GM19023 (cell line): ENCODE measurements around the gene GRSF1.
"Not testable (repeated sequence)": the region's sequence is repeated elsewhere in the genome, so short reads cannot be mapped to it uniquely, and the experiment has no call there.

Source experiments
- ATAC-seq: cut with Tn5 transposase; IDR thresholded peaks from one replicate; pipeline ENCODE4 v1.9.1; 2021; ENCODE audit warnings: mild to moderate bottlenecking, moderate library complexity; ENCODE audit not compliant: unreplicated experiment

The GRSF1 gene

DNA sequence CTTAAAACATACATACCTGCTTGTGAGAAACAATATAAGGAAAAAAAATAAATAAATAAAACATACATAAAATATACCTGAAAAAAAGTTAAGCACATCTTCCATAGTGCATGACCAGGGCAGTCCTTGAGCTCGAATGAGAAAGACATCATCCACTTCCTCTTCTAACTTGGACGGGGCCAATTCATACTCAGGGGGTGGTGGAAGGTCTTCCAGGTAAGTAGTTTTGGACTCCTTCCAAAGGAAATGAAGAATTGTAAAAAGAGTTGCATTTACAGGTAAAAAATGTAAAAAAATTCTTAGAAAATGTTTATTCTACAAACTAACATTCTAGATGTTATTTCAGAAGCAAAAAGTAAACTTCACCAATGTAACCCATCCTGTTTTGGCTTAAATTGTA is 3.6 kb downstream of the GRSF1 start:
- ATAC-seq: no peak

DNA sequence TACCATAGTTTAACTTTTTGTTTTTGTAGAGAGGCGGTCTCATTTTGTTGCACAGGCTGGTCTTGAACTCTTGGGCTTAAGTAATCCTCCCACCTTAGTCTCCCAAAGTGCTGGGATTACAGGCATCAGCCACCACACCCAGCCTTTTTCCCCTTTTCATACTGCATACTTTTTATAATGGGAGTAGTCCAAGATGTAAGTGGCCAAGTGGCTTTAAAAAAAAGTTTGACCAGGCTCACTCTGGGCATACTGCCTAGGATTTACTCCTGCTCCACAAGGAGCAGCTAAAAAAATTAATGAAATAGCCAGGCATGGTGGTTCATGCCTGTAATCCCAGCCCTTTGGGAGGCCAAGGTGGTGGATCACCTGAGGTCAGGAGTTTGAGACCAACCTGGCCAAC is 6.0 kb downstream of the GRSF1 start:
- no peak for ATAC-seq

GRCh38 chr4:70831293-70831692 is 8.4 kb downstream of the GRSF1 start:
- ATAC-seq: no peak

- no peak for ATAC-seq
Observed at GRCh38 chr4:70830054-70830453, 9.6 kb downstream of the GRSF1 start.

DNA sequence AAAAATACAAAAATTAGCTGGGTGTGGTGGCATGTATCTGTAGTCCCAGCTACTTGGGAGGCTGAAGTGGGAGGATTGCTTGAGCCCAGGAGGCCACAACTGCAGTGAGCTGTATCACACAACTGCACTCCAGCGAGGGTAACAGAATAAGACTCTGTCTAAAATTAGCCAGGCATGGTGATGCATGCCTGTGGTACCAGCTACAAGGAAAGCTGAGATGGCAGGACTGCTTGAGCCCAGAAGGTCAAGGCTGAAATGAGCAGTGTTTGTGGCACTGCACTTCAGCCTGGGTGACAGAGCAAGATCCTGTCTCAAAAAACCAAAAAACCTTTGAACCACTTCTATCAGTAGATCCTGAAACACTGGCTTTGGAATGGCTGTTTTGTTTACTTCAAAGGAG is 10.2 kb downstream of the GRSF1 start:
- ATAC-seq: no peak

- ATAC-seq: no peak
Observed at GRCh38 chr4:70829015-70829414, 10.7 kb downstream of the GRSF1 start.

DNA sequence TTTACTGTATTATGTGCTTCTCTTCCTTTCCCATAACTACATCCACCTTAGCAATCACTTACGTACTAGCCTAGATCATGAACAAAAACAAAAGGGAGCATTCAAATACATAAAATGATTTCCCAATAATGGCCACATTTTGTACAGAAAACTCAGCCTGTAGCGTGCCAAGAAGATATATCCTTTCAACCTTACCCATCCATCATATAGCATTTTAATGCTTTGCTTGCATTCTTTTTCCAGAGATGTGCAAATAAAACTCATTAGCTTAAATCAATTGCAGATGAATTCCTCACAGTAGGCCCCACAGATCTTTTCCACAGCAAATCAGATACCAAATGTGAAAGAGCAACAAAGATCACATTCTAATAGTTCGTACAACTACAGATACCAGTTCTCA is 20.8 kb downstream of the GRSF1 start:
- no peak for ATAC-seq

- peak; percentile 59 for ATAC-seq
Observed at GRCh38 chr4:70818173-70818855, 21.4 kb downstream of the GRSF1 start.

- ATAC-seq: no peak
Observed at GRCh38 chr4:70816894-70817293, 22.8 kb downstream of the GRSF1 start.

DNA sequence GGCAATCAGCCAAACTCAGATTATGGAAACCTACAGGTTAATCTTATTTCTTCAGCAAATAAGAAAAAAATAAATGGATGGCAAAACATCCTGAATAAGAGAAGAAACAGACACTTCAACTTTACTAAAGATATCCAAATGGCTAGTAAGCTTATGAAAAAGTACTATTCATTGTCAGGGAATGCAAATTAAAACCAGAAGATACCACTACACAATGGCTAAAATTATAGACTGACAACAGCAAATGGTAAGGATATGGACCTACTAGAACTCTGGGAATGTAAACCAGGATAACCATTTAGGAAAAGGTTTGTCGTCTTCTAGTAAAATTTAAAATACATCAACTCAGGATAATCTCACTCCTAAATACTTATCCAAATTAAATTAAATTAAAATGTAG is 24.3 kb downstream of the GRSF1 start:
- no peak for ATAC-seq

DNA sequence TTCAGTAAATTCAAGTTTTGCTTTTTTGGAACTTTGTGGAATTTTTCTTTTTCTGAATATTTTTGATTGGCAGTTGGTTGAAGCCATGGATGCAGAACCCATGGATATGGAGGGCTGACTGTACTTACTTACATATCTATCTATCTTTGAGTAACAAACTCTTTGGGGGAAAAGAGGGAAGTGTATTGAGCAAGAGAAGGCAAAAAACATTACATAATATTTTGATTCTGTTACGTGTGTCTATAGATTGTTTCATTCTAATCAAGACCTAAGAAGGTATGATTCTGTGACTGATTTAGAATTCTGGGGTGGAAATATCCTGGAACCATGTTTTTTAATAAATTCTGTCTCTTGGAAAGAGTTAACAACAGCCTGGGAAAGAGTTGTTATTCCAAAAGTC is 31.5 kb downstream of the GRSF1 start:
- no peak for ATAC-seq

GRCh38 chr4:70802928-70803580 is 36.6 kb downstream of the GRSF1 start:
- ATAC-seq: no peak

DNA sequence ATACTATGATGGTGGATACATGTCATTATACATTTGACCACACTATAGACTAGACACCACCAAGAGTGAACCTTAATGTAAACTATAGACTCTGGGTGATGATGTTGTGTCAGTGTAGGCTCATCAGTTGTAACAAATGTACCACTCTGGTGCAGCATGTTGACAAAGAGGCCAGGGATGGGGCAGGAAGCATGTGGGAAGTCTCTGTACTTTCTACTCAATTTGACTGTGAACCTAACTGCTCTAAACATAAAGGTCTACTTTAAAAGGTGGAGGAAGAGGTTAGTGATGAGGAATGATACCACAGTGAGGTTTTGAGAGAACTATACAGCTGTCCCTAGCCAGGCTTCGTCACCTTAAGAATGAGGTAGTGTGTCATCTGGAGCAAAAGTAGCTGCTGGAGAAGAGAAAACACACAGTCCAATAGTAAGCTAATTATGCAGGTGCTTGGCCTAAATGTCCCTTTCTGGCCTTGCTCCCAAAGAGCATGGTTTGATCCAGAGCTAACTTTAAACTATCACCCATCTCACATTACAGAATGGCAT is 38.4 kb downstream of the GRSF1 start:
- peak; percentile 87 for ATAC-seq

DNA sequence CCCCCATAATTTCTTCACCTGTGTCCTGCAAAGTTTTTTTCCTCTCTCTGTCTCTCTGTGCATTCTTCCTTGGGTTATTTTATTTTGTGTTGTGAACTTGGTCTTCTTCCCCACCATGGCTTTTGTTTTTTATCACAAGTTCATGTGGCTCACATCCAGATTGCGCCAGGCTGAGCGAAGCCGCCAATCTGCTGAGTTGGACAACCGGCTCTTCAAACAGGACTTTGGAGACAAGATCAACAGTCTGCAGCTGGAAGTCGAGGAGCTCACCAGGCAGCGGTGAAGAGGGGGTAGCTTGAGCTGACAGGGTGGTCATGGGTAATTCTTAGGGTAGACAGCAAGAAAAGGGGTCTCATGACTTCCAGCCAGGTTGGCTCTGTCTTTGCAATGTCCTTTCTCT is 46.1 kb downstream of the GRSF1 start:
- ATAC-seq: no peak

GRCh38 chr4:70788733-70789132 is 51.0 kb downstream of the GRSF1 start:
- ATAC-seq: no peak

- no peak for ATAC-seq
Observed at GRCh38 chr4:70787496-70787895, 52.2 kb downstream of the GRSF1 start.

DNA sequence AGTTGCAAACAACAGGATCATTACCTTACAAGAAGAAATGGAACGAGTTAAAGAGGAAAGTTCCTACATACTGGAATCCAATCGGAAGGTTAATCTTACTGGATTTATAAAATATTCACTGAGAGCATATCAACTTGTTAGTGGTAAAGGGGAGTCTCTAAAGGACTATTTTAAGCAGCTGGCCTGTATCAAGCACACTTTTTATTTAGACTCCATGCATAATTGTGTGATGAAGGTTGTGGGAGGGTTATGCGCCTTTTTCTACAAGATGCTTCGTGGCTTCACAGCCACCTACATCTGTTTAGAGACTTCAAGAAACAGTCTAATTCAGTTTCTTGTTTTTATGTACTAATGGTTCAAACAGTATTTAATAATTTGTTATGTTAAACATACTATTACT is 56.6 kb downstream of the GRSF1 start:
- no peak for ATAC-seq

- no peak for ATAC-seq
Observed at GRCh38 chr4:70778888-70779422, 60.7 kb downstream of the GRSF1 start.

GRCh38 chr4:70772929-70773555 is 66.6 kb downstream of the GRSF1 start:
- ATAC-seq: no peak

- not testable (repeated sequence) for ATAC-seq
Observed at GRCh38 chr4:70769396-70769795, 70.3 kb downstream of the GRSF1 start.

DNA sequence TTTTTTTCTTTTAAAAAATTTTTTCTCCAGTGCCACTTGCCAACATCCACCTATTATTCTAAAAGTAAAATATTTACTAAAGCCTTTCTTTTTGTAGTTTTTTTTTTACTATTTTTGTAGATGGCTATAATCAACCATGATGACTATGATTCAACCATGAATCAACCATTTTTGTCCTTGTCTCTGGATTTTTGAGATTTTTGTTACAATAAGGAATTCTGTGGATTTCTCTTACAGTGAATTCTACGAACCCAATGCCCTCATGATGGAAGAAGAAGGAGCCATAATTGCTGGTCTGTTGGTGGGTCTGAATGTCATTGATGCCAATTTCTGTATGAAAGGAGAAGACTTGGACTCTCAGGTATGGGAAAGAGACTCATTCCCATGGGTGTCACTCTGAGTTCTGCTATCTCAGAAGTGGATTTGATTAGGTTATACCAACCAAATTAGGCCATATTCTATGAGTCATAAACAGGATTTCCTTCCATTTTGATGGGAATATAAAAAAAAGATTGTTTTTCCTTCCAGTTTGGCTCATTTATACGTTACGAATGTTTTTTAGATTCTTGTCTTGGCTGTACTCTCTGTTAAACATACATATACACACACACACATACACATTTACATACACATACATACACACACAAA is 71.3 kb downstream of the GRSF1 start:
- ATAC-seq: no peak
